22Rv1 (cell line): ENCODE results near the gene DNM2.

Source experiments
- H3K27ac ChIP-seq: fragments of 450-650 bp; 2 replicates; pipeline ENCODE4 v1.5.1; 2017
- ZFX ChIP-seq: fragments of 450-650 bp; IDR thresholded peaks from 2 replicates; pipeline ENCODE4 v1.6.1; 2017; ENCODE audit warnings: antibody characterized with exemption, borderline replicate concordance
- TF ChIP-seq, protein P1 (sequence below): fragments of 450-650 bp; IDR thresholded peaks from 2 replicates; pipeline ENCODE4 v1.5.1; 2017; ENCODE audit warnings: mild to moderate bottlenecking

Gene DNM2

DNA sequence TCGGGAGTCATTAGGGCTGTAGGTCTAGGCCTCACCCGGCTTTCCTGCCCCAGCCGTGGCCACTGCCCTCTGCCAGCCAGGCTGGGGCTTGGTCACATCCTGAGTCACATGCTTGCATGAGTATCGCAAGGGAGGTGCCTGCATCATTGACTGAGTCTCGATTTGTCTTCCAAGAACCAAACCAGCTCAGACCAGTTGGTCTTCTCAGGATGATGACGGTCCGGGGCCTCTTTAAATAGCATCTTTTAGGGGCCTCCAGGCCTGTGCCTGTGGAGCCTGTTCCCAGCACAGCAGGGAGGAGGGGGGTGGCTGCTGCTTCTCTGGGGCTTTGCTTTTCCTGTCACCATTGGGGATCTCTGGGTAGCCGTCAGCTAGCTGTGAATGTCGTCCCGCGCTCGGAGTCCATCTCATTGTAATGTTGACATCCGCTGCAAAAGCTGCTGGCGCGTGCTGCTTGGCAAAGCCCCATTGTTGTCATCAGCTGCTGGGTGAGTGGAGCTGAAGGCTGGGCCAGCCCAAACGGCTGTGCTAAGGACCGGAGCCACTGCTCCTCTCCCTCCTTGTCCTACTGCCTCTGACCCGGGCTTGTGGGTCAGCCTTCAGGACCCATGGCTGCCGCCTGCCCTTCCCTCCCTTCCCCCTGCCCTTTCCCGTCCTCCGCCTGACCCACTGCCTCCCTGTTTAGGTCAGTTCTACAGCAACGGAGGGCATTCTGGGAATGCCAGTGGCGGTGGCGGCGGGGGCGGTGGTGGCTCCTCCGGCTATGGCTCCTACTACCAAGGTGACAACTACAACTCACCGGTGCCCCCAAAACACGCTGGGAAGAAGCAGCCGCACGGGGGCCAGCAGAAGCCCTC, 31.0 kb upstream of the DNM2 start:
- TF ChIP-seq ZFX = no peak
- TF ChIP-seq, protein P1, sequence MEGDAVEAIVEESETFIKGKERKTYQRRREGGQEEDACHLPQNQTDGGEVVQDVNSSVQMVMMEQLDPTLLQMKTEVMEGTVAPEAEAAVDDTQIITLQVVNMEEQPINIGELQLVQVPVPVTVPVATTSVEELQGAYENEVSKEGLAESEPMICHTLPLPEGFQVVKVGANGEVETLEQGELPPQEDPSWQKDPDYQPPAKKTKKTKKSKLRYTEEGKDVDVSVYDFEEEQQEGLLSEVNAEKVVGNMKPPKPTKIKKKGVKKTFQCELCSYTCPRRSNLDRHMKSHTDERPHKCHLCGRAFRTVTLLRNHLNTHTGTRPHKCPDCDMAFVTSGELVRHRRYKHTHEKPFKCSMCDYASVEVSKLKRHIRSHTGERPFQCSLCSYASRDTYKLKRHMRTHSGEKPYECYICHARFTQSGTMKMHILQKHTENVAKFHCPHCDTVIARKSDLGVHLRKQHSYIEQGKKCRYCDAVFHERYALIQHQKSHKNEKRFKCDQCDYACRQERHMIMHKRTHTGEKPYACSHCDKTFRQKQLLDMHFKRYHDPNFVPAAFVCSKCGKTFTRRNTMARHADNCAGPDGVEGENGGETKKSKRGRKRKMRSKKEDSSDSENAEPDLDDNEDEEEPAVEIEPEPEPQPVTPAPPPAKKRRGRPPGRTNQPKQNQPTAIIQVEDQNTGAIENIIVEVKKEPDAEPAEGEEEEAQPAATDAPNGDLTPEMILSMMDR = no peak
- H3K27ac ChIP-seq = no peak overlapping the region

DNA sequence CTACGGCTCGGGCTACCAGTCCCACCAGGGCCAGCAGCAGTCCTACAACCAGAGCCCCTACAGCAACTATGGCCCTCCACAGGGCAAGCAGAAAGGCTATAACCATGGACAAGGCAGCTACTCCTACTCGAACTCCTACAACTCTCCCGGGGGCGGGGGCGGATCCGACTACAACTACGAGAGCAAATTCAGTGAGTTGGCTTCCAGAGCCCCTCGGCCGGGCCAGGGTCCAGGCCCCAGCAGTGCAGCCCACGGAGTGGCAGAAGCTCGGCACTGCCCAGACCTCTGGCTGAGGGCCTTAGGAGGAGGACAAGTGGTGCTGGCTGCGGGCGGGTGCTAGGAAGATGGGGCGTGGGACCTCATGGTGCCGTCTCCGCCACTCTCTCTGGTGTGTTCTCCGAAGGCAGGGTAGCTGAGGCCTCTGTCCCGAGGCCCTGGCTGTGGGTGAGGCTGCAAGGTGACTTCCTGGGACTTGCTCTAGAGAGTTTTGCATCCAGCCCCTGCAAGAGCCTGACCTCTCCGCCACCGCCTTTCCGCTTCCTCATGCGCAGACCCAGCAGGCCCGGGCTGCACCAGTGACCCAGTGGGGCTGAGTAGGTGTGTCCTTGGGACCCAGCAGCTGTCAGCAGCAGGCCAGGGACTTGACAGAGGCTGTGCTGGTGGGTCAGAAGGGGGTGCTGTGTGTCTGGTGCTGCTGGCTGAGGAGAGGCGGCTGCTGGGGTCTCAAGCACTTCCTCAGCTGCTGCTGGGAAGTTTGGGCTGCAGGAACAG, 30.2 kb upstream of the DNM2 start:
- TF ChIP-seq, protein P1 = no peak
- no peak for TF ChIP-seq ZFX
- H3K27ac ChIP-seq = no peak overlapping the region

DNA sequence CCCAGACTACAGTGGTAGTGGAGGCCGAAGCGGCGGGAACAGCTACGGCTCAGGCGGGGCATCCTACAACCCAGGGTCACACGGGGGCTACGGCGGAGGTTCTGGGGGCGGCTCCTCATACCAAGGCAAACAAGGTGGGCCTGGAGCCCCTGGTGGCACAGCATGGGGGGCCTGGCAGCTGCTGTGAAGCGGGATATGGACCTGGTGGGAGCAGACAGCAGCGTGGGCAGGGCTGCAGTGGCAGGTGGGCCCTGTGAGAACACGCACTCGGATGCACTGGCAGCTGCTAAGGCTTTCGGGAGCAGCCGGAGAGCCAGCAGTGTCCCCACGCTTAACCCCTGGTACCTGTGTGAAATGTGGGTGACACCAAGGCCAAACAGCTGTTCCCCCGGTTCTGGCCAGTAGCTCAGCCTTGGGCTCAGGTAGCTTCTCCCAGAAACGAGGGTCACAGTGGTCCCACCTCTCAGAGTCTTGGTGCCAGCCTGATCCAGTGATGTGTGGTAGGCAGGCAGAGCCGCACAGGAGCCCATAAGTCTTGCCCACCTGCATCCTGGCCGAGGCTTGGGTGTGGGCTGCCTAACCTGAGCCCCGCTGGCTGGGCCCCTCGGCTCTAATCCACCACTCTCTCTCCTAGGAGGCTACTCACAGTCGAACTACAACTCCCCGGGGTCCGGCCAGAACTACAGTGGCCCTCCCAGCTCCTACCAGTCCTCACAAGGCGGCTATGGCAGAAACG, 29.2 kb upstream of the DNM2 start:
- H3K27ac ChIP-seq = no peak overlapping the region

DNA sequence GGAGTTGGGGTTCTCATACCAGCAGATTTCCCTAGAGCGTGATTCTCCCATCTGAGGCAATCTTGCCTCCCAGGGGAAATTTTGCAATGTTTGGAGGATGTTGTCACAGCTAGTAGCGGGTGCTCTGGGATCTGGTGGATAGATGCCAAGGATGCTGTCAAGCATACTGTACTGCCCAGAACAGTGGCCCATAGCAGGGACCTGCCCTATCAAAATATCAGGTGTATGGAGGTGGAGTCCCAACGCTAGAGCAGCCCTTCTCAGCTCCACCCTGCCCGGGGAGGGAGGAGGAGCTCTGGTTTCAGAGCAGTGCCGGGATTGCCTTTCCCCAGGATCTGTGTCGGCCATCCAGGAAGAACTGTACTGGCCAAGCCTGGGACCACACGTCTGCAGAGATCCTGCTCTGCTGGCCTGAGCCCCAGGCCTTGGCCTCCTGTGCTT, 27.5 kb upstream of the DNM2 start:
- peak overlapping the region; percentile 27; the same call in 1 of the 2 replicates for H3K27ac ChIP-seq
- no peak for TF ChIP-seq ZFX
- TF ChIP-seq, protein P1 = no peak

More for the DNA sequence above, 29.2 kb upstream of the DNM2 start:
- TF ChIP-seq, protein P1 = no peak
- TF ChIP-seq ZFX = no peak

DNA sequence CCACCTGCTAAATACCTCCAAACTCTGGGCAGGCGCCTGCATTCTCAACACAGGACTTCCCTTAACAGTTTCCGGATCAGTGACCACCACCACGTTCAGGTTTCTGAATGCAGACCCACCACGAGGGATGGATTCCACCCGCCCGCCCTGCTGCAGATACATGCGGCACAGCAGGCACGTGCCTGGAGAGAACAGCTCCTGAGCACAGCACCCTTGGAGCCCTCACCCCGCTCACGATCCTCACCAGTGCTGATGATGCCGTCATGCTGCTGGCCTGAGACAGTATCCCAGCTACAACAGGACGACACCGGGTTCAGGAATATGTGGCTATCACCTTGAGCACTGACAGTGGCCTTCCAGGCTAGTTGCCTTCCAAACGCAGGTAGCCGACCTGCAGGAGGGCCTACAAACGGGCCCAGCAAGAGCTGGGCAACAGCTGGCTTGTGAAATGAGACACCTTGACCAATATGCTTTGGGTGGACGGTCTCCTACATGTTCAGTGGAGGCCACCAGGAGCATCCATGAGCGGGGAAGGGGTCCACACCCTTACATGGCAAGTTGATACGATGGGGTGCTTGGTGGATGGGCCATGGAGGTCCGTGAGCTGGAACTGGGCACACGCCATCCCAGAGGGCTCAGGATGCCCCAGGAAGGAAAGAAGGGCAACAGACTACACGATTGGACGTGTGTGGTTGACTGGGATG, 26.5 kb upstream of the DNM2 start:
- TF ChIP-seq ZFX = no peak
- TF ChIP-seq, protein P1 = no peak
- no peak overlapping the region for H3K27ac ChIP-seq

DNA sequence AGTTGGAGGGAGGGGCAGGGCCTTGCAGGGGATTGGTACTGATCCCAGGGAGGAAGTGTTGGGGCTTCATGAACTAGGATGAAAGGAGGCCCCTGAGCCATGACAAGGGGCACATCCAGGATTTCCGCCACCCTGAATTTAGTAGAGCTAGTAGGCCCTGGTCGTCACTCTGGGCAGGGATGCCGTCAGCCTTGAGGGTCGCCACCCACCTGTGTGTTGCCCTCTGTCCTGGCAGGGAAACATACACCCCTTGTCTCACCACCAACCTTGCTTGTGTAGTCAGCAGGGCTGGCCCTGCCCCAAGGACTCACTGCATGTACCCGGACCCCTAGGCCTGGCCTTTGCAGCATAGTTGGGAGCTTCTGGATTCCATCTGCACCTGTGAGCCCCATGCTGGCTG, 26.0 kb upstream of the DNM2 start:
- TF ChIP-seq, protein P1 = no peak
- TF ChIP-seq ZFX = no peak

More for the DNA sequence above, 26.0 kb upstream of the DNM2 start:
- H3K27ac ChIP-seq = no peak overlapping the region; the same call in 1 of the 2 replicates
